Sciatic nerve (tissue), 2 donors: Measurements from ENCODE around the gene PLA2G12A. TPM values are rescaled to one million over a fixed set of nuclear protein-coding genes. Genes with fewer than 3 reads are reported as not detected.
"Not testable (repeated sequence)": the region's sequence is repeated elsewhere in the genome, so short reads cannot be mapped to it uniquely, and the experiment has no call there.

Experiments
- ATAC-seq: fragments of 200-7000 bp; cut with Tn5 transposase; one replicate; pipeline ENCODE4 v1.9.1; 2020; ENCODE audit warnings: mild to moderate bottlenecking, moderate library complexity
- DNase-seq: peaks from one replicate; pipeline ENCODE4 v3.0.0-alpha.2; 2020; ENCODE audit warnings: low spot score
- intact Hi-C: fragments of 100-400 bp; cut with DNase I; formaldehyde crosslinking; loops from one replicate; pipeline ENCODE4 v1.14.2; 2022
- total RNA-seq: library from RNA; stranded (reverse); fragmentation: NEBNext Ultra II Directional; extraction: Animal tissue kit (Norgen Biotek cat#: 25700); gene quantifications from one replicate; pipeline ENCODE4 v1.2.1, GENCODE V29; 2021
- donor health status: DM: no; HTN: no; CAD: no.
- donor health status: DM: no; HTN: no; CAD: no.

PLA2G12A gene
- total RNA-seq, 1 donor from 2014 or later: 26.4 TPM

DNA sequence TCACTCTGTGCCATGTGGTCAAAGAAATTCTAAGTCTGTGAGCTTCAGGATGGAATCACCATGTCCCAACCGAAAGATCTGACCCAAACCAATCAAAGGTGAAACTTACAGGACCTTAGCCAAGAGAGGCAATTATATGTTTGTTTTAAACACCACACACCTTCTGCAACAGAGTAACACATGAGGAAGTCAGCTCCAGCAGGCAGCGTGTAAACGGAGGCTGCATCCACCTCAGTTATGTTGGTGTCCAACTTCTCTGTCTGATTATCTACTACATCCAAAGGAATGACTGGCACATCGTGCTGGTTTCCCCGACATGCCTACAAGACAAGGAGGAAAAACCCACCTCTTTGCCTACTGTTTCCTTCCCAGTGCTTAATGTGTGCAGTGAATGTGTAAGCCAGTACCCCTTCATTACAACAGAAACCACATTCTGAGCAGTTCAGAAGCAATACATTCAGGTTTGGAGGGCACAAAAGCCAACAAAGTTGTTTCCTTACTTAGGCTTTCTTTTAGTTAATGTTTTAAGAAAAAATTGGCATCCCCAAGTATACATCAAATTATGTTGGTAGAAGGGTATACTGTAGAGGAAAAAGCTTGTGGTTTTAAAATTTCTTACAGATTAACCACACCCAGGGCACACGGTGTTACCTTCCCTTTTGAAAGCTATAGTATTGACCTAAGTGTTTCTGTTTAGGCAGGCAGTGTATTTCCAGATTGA, 39.0 kb downstream of the PLA2G12A start:
- intact Hi-C loops: no loop called here
- no peak for DNase-seq
- no peak for ATAC-seq

- ATAC-seq: no peak
- DNase-seq: no peak
- intact Hi-C loops: no loop called here
These were observed 45.1 kb downstream of the PLA2G12A start for GRCh38 chr4:109684727-109685126.

GRCh38 chr4:109683621-109684253, 46.1 kb downstream of the PLA2G12A start:
- DNase-seq (no peak), ATAC-seq (no peak)
- intact Hi-C loops: no loop called here

GRCh38 chr4:109682875-109683274, 47.0 kb downstream of the PLA2G12A start:
- intact Hi-C loops: no loop called here
- ATAC-seq (no peak), DNase-seq (no peak)

- DNase-seq, ATAC-seq, intact Hi-C loops: not testable (repeated sequence)
These were observed 50.9 kb downstream of the PLA2G12A start for GRCh38 chr4:109678925-109679324.

DNA sequence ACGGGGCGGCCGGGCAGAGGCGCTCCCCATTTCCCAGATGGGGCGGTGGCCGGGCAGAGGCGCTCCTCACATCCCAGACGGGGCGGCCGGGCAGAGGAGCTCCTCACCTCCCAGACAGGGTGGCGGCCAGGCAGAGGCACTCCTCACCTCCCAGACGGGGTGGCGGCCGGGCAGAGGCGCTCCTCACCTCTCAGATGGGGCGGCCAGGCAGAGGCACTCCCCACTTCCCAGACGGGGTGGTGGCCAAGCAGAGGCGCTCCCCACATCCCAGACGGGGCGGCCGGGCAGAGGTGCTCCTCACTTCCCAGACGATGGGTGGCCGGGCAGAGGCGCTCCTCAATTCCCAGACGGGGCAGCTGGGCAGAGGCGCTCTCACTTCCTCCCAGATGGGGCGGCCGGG, 51.4 kb downstream of the PLA2G12A start:
- intact Hi-C loops, DNase-seq, ATAC-seq: not testable (repeated sequence)

DNA sequence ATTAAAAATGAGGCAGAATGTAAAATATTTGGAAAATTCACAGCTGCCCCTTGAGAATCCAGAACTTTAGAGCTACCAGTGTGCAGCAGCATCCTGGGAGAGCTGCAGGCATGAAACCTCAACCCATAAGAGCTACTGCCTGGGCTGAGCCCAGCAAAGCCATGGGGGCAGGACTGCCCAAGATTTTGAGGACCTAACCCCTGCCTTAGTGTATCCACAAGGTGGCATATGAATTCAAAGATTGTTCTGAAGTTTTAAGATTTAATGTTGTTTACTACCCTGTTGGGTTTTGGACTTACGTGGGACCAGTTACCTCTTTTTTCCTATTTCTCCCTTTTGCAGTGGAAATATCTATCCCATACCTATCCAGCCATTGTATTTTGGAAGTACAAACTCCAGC, 53.0 kb downstream of the PLA2G12A start:
- intact Hi-C loops: no loop called here
- DNase-seq (no peak), ATAC-seq (no peak)

GRCh38 chr4:109675843-109676242, 54.0 kb downstream of the PLA2G12A start:
- ATAC-seq (no peak), DNase-seq (no peak)
- intact Hi-C loops: no loop called here

GRCh38 chr4:109675181-109675580, 54.7 kb downstream of the PLA2G12A start:
- intact Hi-C loops: no loop called here
- ATAC-seq: no peak
- DNase-seq: no peak

GRCh38 chr4:109673303-109673702, 56.6 kb downstream of the PLA2G12A start:
- intact Hi-C loops: no loop called here
- ATAC-seq (no peak), DNase-seq (no peak)

GRCh38 chr4:109672169-109672930, 57.5 kb downstream of the PLA2G12A start:
- intact Hi-C loops: no loop called here
- ATAC-seq (no peak), DNase-seq (no peak)

GRCh38 chr4:109671350-109671749, 58.5 kb downstream of the PLA2G12A start:
- ATAC-seq (no peak), DNase-seq (no peak)
- intact Hi-C loops: no loop called here

GRCh38 chr4:109665783-109666485, 63.9 kb downstream of the PLA2G12A start:
- ATAC-seq (no peak), DNase-seq (no peak)
- intact Hi-C loops: no loop called here

DNA sequence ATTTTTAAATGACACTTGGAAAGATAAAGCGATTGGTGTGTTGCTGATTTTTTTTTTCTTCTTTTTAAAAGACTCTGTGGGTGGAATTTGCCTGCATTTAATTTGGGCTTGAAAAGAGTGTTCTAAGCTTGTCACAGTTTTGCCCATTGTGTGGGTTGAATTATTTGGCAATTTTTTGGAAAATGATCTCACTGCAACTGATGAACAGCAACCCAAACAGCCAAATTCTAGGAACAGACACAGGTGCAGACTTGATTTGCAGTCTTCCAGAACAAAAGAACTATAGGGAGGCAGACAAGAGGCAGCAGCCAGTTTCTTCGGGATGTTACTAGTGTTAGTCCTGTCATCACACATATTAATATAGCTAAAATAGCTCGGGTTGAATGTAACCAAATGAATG, 67.1 kb downstream of the PLA2G12A start:
- DNase-seq: no peak
- intact Hi-C loops: no loop called here
- no peak for ATAC-seq

GRCh38 chr4:109662116-109662515, 67.8 kb downstream of the PLA2G12A start:
- DNase-seq (no peak), ATAC-seq (no peak)
- intact Hi-C loops: no loop called here

Other genes starting within 250 kb of the PLA2G12A start
- gene MCUB, start 169.8 kb downstream of the PLA2G12A start, total RNA-seq: 23.0 TPM
- gene CASP6, start 26.6 kb downstream of the PLA2G12A start, total RNA-seq: 15.3 TPM
- gene CFI, start 71.9 kb upstream of the PLA2G12A start, total RNA-seq: 50.8 TPM
- gene GAR1, start 85.7 kb upstream of the PLA2G12A start, total RNA-seq: 15.4 TPM
- gene RRH, start 97.9 kb upstream of the PLA2G12A start, total RNA-seq: 0.62 TPM
- 0.31 TPM for gene LRIT3, start 118.0 kb upstream of the PLA2G12A start, total RNA-seq
- gene EGF, start 182.8 kb upstream of the PLA2G12A start, total RNA-seq: 0.85 TPM